Neural cell (in vitro differentiated cells): ENCODE measurements around the gene SLC37A1. TPM values are rescaled to one million over a fixed set of nuclear protein-coding genes. Genes with fewer than 3 reads are reported as not detected.

ENCODE experiments used
- H2AFZ ChIP-seq: fragments of 200-600, 300-800 bp; sonication (generic), shearing (Covaris generic); 2 replicates; pipeline ENCODE4 v1.6.0; 2014; ENCODE audit warnings: low read depth, mild to moderate bottlenecking, antibody characterized with exemption, low read length, moderate library complexity
- H3F3A ChIP-seq: fragments of 200-600 bp; shearing (Covaris generic); 2 replicates; pipeline ENCODE4 v1.6.1; 2016; ENCODE audit warnings: mild to moderate bottlenecking, moderate library complexity, mixed read lengths, antibody characterized with exemption, low read length; ENCODE audit not compliant: insufficient read depth, poor library complexity, severe bottlenecking
- H3K27ac ChIP-seq: fragments of 200-600, 300-800 bp; sonication (generic), shearing (Covaris generic); 2 replicates; pipeline ENCODE4 v1.5.1; 2014; ENCODE audit warnings: mild to moderate bottlenecking, low read length, moderate library complexity
- H3K27me3 ChIP-seq: fragments of 300-800, 200-600 bp; sonication (generic), shearing (Covaris generic); 2 replicates; pipeline ENCODE4 v1.6.0; 2014; ENCODE audit warnings: mild to moderate bottlenecking, low read depth, low read length, moderate library complexity; ENCODE audit not compliant: insufficient read depth
- H3K36me3 ChIP-seq: fragments of 300-800, 200-600 bp; sonication (generic), shearing (Covaris generic); 2 replicates; pipeline ENCODE4 v1.5.1; 2014; ENCODE audit warnings: mild to moderate bottlenecking, antibody characterized with exemption, low read length, moderate library complexity; ENCODE audit not compliant: insufficient read depth
- H3K4me2 ChIP-seq: fragments of 300-800, 200-600 bp; sonication (generic), shearing (Covaris generic); 2 replicates; pipeline ENCODE4 v1.6.0; 2014; ENCODE audit warnings: mild to moderate bottlenecking, low read length
- H3K4me3 ChIP-seq: fragments of 300-800, 200-600 bp; sonication (generic), shearing (Covaris generic); 2 replicates; pipeline ENCODE4 v1.5.1; 2014; ENCODE audit warnings: mild to moderate bottlenecking, low read length, moderate library complexity
- H3K79me2 ChIP-seq: fragments of 200-600 bp; shearing (Covaris generic); replicated peaks from 2 replicates; pipeline ENCODE4 v1.6.0; 2014; ENCODE audit warnings: mild to moderate bottlenecking, low read length, moderate library complexity; ENCODE audit not compliant: insufficient read depth
- H3K9ac ChIP-seq: fragments of 300-800, 200-600 bp; sonication (generic), shearing (Covaris generic); 2 replicates; pipeline ENCODE4 v1.6.1; 2016; ENCODE audit warnings: mild to moderate bottlenecking, low read length, mixed read lengths
- H3K9me2 ChIP-seq: fragments of 200-600 bp; shearing (Covaris generic); 2 replicates; pipeline ENCODE4 v1.6.1; 2016; ENCODE audit warnings: mild to moderate bottlenecking, low read length, mixed read lengths; ENCODE audit not compliant: insufficient read depth
- H3K9me3 ChIP-seq: fragments of 200-600, 300-800 bp; sonication (generic), shearing (Covaris generic); 2 replicates; pipeline ENCODE4 v1.6.1; 2016; ENCODE audit warnings: mild to moderate bottlenecking, mixed run types, low read length, moderate library complexity, mixed read lengths
- H4K20me1 ChIP-seq: fragments of 200-600 bp; shearing (Covaris generic); 2 replicates; pipeline ENCODE4 v1.6.1; 2016; ENCODE audit warnings: mild to moderate bottlenecking, mixed run types; ENCODE audit not compliant: insufficient read depth
- EP300 ChIP-seq: fragments of 450-650 bp; conservative IDR thresholded peaks from 2 replicates; pipeline ENCODE4 v1.6.1; 2014; ENCODE audit warnings: antibody characterized with exemption, mild to moderate bottlenecking, moderate library complexity; ENCODE audit not compliant: poor library complexity, severe bottlenecking
- EZH2 ChIP-seq: fragments of 200-600, 300-800 bp; shearing (Covaris generic), sonication (generic); IDR thresholded peaks from 2 replicates; pipeline ENCODE4 v1.6.1; 2014; ENCODE audit warnings: antibody characterized with exemption, low read length, borderline replicate concordance, mild to moderate bottlenecking; ENCODE audit not compliant: insufficient read depth, poor library complexity, severe bottlenecking
- MXI1 ChIP-seq: fragments of 450-650 bp; conservative IDR thresholded peaks from 2 replicates; pipeline ENCODE4 v1.6.1; 2014; ENCODE audit warnings: antibody characterized with exemption, mild to moderate bottlenecking; ENCODE audit not compliant: poor library complexity, severe bottlenecking
- POLR2AphosphoS5 ChIP-seq: IDR thresholded peaks from 2 replicates; pipeline ENCODE4 v1.6.1; 2012
- RAD21 ChIP-seq: fragments of 450-650 bp; conservative IDR thresholded peaks from 2 replicates; pipeline ENCODE4 v1.6.1; 2014; ENCODE audit warnings: antibody characterized with exemption, mild to moderate bottlenecking, moderate library complexity
- SMC3 ChIP-seq: fragments of 450-650 bp; conservative IDR thresholded peaks from 2 replicates; pipeline ENCODE4 v1.6.1; 2014; ENCODE audit warnings: antibody characterized with exemption, mild to moderate bottlenecking, moderate library complexity; ENCODE audit not compliant: poor library complexity
- TAF1 ChIP-seq: IDR thresholded peaks from 2 replicates; pipeline ENCODE4 v1.6.1; 2012; ENCODE audit warnings: low read depth
- polyA plus RNA-seq: library from polyadenylated mRNA; depleted of rRNA; stranded (reverse); fragments of >200 nt; gene quantifications from 2 replicates; pipeline ENCODE4 v1.2.3, GENCODE V29; 2014
- TF ChIP-seq, protein P1 (sequence below): fragments of 450-650 bp; IDR thresholded peaks from 2 replicates; pipeline ENCODE4 v1.5.1; 2014; ENCODE audit warnings: antibody characterized with exemption, mild to moderate bottlenecking, moderate library complexity; ENCODE audit not compliant: poor library complexity, severe bottlenecking
- TF ChIP-seq, protein P2 (sequence below): IDR thresholded peaks from 2 replicates; pipeline ENCODE4 v1.6.1; 2012; ENCODE audit warnings: borderline replicate concordance

SLC37A1 gene
- polyA plus RNA-seq, 1 donor from 2014 or later = 60.7 TPM

GRCh38 chr21:42521384-42521783 lies 7.7 kb downstream of the SLC37A1 start:
- Histone ChIP-seq H3K27me3 (no peaks in the 10 kb centered on the region), H4K20me1 (no peaks in the 10 kb centered on the region), H3K27ac (no peak overlapping the region), H3F3A (no peaks in the 10 kb centered on the region), H3K4me2 (no peak overlapping the region), H3K9ac (no peak overlapping the region), H3K9me2 (no peaks in the 10 kb centered on the region), H3K4me3 (no peak overlapping the region), H3K9me3 (no peaks in the 10 kb centered on the region), H2AFZ (no peak overlapping the region), H3K79me2 (peaks cover 31% of the 10 kb centered on the region), H3K36me3 (peaks cover 17% of the 10 kb centered on the region)
- no peak for TF ChIP-seq MXI1
- TF ChIP-seq EP300 = no peak
- TF ChIP-seq, protein P1, sequence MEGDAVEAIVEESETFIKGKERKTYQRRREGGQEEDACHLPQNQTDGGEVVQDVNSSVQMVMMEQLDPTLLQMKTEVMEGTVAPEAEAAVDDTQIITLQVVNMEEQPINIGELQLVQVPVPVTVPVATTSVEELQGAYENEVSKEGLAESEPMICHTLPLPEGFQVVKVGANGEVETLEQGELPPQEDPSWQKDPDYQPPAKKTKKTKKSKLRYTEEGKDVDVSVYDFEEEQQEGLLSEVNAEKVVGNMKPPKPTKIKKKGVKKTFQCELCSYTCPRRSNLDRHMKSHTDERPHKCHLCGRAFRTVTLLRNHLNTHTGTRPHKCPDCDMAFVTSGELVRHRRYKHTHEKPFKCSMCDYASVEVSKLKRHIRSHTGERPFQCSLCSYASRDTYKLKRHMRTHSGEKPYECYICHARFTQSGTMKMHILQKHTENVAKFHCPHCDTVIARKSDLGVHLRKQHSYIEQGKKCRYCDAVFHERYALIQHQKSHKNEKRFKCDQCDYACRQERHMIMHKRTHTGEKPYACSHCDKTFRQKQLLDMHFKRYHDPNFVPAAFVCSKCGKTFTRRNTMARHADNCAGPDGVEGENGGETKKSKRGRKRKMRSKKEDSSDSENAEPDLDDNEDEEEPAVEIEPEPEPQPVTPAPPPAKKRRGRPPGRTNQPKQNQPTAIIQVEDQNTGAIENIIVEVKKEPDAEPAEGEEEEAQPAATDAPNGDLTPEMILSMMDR = no peak
- no peak for TF ChIP-seq POLR2AphosphoS5
- TF ChIP-seq TAF1 = no peak
- TF ChIP-seq RAD21 = no peak
- no peak for TF ChIP-seq EZH2
- TF ChIP-seq SMC3 = no peak
- TF ChIP-seq, protein P2, sequence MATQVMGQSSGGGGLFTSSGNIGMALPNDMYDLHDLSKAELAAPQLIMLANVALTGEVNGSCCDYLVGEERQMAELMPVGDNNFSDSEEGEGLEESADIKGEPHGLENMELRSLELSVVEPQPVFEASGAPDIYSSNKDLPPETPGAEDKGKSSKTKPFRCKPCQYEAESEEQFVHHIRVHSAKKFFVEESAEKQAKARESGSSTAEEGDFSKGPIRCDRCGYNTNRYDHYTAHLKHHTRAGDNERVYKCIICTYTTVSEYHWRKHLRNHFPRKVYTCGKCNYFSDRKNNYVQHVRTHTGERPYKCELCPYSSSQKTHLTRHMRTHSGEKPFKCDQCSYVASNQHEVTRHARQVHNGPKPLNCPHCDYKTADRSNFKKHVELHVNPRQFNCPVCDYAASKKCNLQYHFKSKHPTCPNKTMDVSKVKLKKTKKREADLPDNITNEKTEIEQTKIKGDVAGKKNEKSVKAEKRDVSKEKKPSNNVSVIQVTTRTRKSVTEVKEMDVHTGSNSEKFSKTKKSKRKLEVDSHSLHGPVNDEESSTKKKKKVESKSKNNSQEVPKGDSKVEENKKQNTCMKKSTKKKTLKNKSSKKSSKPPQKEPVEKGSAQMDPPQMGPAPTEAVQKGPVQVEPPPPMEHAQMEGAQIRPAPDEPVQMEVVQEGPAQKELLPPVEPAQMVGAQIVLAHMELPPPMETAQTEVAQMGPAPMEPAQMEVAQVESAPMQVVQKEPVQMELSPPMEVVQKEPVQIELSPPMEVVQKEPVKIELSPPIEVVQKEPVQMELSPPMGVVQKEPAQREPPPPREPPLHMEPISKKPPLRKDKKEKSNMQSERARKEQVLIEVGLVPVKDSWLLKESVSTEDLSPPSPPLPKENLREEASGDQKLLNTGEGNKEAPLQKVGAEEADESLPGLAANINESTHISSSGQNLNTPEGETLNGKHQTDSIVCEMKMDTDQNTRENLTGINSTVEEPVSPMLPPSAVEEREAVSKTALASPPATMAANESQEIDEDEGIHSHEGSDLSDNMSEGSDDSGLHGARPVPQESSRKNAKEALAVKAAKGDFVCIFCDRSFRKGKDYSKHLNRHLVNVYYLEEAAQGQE = no peak

DNA sequence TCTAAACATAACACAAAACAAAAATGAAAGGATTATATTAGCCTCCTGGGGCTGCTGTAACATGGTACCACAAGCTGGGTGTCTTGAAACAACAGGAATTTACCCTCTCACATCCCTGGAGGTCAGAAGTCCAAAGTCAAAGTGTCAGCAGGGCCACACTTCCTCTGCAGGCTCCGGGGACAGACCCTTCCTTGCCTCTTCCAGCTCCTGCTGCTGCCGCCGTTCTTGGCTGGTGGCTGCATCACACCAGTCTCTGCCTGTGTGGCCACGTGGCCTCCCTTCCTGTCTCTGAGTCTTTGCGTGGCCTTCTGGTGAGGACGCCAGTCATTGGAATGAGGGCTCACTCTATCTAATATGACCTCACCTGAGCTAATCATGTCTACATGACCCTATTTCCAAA lies 8.2 kb downstream of the SLC37A1 start:
- H2AFZ ChIP-seq = no peak overlapping the region

More for the DNA sequence above, 8.2 kb downstream of the SLC37A1 start:
- H3K27ac ChIP-seq = no peak overlapping the region
- no peaks in the 10 kb centered on the region for H3F3A ChIP-seq
- no peak overlapping the region for H3K9ac ChIP-seq
- no peak overlapping the region for H3K4me2 ChIP-seq
- peaks cover 27% of the 10 kb centered on the region for H3K79me2 ChIP-seq
- H3K27me3 ChIP-seq = no peaks in the 10 kb centered on the region
- H3K9me2 ChIP-seq = no peaks in the 10 kb centered on the region
- peaks cover 17% of the 10 kb centered on the region for H3K36me3 ChIP-seq
- no peaks in the 10 kb centered on the region for H4K20me1 ChIP-seq
- no peak overlapping the region for H3K4me3 ChIP-seq
- H3K9me3 ChIP-seq = no peaks in the 10 kb centered on the region
- TF ChIP-seq TAF1 = no peak
- no peak for TF ChIP-seq SMC3
- TF ChIP-seq, protein P1 = no peak
- TF ChIP-seq, protein P2 = no peak
- no peak for TF ChIP-seq EZH2
- no peak for TF ChIP-seq EP300
- TF ChIP-seq MXI1 = no peak
- no peak for TF ChIP-seq POLR2AphosphoS5
- no peak for TF ChIP-seq RAD21
